Testis (tissue), 2 donors: ENCODE results near the gene GPATCH2L.

Experiments
- CTCF ChIP-seq, 3 experiments: fragments of 450-650 bp in 2 of 3; fragments of 200-600 bp in 1 of 3; sonication (generic) in 1 of 3; IDR thresholded peaks; one replicate each; pipeline ENCODE4 v1.5.1; 2016 to 2019; ENCODE audit warnings: antibody characterized with exemption in 3 of 3, mild to moderate bottlenecking in 2 of 3, moderate library complexity in 1 of 3
- POLR2A ChIP-seq: fragments of 450-650 bp; IDR thresholded peaks from one replicate; pipeline ENCODE4 v1.6.1; 2017; ENCODE audit warnings: antibody characterized with exemption, mild to moderate bottlenecking, moderate library complexity

GRCh38 chr14:76113691-76114090, 38.0 kb upstream of the GPATCH2L start:
- TF ChIP-seq CTCF (IDR thresholded peaks at IDR 0.05) (no peak), POLR2A (no peak)
